OCI-LY7 (cell line): ENCODE results near the gene FBXO44.
"Not testable (repeated sequence)": the region's sequence is repeated elsewhere in the genome, so short reads cannot be mapped to it uniquely, and the experiment has no call there.

Experiments used
- EZH2phosphoT487 ChIP-seq: fragments of 200-600 bp; sonication (generic); IDR thresholded peaks from 2 replicates; pipeline ENCODE4 v1.6.1; 2018; ENCODE audit warnings: low read depth, borderline replicate concordance, mild to moderate bottlenecking, mixed run types, antibody characterized with exemption, low read length, moderate library complexity, mixed read lengths
- TF ChIP-seq, protein P1 (sequence below): fragments of 200-600 bp; sonication (generic); conservative IDR thresholded peaks from 2 replicates; pipeline ENCODE4 v1.5.1; 2014; ENCODE audit warnings: mild to moderate bottlenecking, antibody characterized with exemption, low read length, moderate library complexity, mixed read lengths

DNA sequence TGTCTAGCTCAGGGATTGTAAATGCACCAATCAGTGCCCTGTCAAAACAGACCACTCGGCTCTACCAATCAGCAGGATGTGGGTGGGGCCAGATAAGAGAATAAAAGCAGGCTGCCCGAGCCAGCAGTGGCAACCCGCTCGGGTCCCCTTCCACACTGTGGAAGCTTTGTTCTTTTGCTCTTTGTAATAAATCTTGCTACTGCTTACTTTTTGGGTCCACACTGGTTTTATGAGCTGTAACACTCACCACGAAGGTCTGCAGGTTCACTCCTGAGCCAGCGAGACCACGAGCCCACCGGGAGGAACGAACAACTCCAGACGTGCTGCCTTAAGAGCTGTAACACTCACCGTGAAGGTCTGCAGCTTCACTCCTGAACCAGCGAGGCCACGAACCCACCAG, 45.3 kb upstream of the FBXO44 start:
- TF ChIP-seq, protein P1, sequence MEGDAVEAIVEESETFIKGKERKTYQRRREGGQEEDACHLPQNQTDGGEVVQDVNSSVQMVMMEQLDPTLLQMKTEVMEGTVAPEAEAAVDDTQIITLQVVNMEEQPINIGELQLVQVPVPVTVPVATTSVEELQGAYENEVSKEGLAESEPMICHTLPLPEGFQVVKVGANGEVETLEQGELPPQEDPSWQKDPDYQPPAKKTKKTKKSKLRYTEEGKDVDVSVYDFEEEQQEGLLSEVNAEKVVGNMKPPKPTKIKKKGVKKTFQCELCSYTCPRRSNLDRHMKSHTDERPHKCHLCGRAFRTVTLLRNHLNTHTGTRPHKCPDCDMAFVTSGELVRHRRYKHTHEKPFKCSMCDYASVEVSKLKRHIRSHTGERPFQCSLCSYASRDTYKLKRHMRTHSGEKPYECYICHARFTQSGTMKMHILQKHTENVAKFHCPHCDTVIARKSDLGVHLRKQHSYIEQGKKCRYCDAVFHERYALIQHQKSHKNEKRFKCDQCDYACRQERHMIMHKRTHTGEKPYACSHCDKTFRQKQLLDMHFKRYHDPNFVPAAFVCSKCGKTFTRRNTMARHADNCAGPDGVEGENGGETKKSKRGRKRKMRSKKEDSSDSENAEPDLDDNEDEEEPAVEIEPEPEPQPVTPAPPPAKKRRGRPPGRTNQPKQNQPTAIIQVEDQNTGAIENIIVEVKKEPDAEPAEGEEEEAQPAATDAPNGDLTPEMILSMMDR: not testable (repeated sequence)
- TF ChIP-seq EZH2phosphoT487: not testable (repeated sequence)
